ENCODE measurements around the gene ORC3.
"Not testable (repeated sequence)": the region's sequence is repeated elsewhere in the genome, so short reads cannot be mapped to it uniquely, and the experiment has no call there.

ORC3 gene

GRCh38 chr6:87600576-87600975, 10.6 kb downstream of the ORC3 start:
- no peak for DNase-seq (ENCODE audit: low spot score)

- DNase-seq (ENCODE audit: low spot score), result no peak
These were observed 16.3 kb downstream of the ORC3 start for GRCh38 chr6:87606199-87606598.

DNA sequence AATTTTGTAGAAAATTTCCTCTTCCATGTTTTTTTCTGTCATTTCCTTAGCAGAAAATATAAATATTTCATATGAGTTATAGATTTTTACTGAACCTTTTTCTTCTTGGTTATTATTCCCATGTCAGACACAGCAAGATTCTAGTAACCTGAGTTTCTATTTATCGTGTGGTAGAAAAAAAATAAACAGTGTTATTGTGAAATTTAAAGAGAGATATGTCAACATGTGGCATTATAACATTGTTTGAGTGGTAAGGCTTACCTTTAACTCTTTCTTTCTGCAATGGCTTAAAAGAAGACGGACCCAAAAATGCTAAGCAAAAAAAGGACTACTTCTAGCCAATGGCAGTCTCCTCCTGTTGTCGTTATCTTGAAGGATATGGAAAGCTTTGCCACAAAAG, 18.9 kb downstream of the ORC3 start:
- no peak for DNase-seq (ENCODE audit: low spot score)

GRCh38 chr6:87613018-87613417, 23.1 kb downstream of the ORC3 start:
- not testable (repeated sequence) for DNase-seq (ENCODE audit: low spot score)

DNA sequence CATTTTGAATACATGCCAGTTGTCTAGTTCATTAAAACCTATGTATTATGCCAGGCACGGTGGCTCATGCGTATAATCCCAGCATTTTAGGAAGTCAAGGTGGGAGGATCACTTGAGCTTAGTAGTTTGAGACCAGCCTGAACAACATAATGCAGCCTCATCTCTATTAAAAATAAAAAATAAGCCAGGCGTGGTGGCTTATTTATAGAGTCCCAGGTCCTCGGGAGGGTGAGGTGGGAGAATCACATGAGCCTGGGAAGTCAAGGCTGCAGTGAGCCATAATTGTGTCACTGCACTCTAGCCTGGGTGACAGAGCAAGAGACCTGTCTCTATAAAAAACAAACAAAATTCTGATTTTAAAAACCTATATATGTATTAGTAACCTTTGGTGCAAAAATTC, 27.5 kb downstream of the ORC3 start:
- no peak for DNase-seq (ENCODE audit: low spot score)

DNA sequence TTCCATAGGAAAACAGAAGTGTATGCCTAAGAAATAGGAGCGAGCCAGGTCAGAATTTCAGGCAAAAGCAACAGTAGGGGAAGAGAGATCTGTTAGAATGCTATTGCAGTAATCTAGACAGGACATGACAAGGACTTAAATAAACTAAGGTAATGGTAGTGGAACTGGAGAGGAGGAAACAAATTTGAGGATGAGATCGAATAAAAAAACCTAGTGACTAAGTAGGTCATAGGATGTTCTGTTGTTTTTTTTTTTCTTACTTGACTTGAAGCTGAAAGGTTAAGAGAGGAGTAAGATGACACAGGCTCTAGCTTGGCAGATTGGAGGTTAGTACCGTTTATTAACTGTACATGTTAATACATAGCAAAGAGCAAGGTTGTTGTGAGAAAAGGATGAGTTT, 28.6 kb downstream of the ORC3 start:
- no peak for DNase-seq (ENCODE audit: low spot score)

DNA sequence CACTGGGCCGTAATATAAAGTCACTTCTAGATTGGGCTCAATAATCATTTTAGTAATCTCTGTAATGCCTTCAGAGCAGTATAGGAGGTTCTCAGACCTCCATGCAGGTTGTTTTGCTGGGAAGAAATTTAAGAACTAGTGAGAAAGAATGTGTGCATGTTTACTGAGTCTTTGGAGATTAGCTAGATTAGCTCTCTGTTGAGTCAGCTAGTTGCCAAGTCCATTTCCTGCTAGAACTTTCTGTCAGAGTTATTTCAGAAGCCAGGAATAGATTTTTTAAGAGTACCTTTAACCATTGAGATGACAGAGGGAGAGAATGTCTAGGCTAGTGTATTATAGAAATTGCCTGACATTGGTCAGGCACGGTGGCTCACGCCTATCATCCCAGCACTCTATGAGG, 33.3 kb downstream of the ORC3 start:
- DNase-seq (ENCODE audit: low spot score), result no peak

DNA sequence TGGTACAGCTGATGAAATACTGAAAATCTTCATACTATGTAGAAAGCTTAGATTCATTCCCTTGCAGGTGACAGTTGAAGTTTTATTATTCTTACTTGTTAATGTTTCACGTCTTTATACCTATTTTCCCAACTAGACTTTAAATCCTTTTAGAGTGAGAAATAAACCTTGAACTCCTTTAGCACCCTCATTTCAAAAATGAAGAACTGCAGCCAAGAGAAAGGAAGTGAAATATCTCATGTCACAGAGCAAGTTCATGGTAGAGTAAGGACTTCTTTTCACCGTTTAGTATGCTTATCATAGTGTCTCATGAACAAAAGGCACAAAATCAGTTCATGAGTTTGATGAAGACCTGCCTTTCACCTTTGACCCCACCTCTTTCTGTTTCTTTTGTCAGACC, 38.5 kb downstream of the ORC3 start:
- DNase-seq (ENCODE audit: low spot score), result no peak

DNA sequence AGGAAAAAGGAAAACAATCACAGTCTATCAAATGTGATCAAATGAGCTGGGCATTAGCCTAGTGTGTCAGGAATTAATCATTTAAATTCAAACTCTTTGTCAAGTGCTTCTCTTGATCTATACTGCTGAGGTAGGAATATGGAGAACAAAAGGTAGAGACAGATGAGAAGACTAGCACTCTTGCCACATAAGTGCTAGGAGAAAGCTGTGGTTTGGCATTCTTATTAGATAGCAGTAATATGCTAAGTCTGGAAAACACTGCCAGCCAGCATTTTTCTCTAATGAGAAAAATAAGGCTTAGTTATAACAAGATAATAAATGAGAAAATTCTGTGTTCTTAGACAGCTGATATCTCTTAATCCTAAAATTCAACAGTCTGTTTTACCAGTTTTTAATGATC, 38.9 kb downstream of the ORC3 start:
- peak; percentile 53 for DNase-seq (ENCODE audit: low spot score)

DNA sequence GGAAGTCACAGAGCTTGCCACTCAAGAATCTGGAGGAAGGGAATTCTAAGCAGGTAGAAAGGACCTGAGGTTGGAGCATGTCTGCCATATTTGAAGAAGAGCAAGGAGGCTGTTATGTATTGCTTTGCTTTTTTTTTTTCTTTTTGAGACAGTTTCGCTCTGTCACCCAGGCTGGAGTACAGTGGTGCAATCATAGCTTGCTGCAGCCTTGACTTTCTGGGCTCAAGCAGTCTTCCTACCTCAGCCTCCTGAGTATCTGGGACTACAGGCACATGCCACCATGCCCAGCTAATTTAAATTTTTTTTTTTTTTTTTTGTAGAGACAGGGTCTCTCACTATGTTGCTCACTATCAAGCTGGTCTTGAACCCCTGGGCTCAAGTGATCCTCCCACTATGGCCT, 40.8 kb downstream of the ORC3 start:
- no peak for DNase-seq (ENCODE audit: low spot score)

DNA sequence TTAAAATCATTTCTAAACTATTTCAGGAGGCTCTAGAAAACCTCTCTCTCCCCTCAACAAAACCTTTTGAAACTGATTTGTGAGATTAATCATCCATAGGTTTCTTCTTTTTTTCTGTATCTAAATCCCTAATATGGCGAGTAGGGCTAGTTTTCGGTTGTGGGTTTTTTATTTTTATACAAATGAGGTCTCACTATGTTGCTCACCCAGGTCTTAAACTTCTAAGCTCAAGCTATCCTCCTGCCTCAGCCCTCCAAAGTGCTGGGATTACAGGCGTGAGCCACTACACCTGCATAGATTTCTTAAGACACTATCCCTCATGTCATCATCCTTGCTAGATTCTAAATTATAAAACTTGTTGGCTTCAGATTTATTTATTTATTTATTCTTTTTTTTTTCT, 43.9 kb downstream of the ORC3 start:
- no peak for DNase-seq (ENCODE audit: low spot score)

GRCh38 chr6:87636315-87636714, 46.4 kb downstream of the ORC3 start:
- DNase-seq (ENCODE audit: low spot score), result no peak

DNA sequence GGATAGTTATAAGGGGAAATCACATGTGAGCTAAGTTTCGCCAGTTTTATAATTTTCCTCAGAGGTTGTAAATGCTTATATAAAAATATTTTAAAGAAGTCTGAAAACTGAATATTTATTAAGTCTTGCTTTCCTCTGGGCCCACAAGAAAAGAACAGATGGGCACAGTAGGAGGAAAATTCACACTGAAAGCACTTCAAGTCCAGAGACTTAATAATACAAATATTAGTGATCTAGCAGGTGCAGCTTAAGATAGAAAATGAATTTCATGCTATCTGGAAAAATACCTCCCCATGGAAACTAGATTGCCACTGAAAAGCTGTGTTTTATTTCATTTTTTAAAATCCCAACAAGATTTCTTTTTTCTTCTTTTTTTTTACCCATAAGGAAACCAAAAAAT, 47.2 kb downstream of the ORC3 start:
- no peak for DNase-seq (ENCODE audit: low spot score)

DNA sequence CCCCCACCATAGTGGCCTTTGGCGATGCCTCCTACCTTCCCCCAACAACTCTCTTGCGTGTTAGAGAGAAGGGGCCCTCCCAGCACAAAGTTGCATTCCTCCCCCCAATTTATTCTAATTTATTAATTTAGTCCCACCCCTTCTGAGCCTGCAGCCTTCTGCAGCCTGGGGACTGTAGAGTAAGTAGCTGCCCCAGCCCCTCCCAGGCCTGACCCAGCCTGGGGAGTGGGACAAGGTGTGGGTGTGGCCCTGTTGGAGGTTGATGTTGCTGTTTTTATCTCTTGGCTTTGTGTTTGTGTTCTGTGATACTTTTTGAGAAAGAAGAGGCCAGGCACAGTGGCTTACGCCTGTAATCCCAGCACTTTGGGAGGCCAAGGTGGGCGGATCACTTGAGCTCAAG, 49.4 kb downstream of the ORC3 start:
- no peak for DNase-seq (ENCODE audit: low spot score)

DNA sequence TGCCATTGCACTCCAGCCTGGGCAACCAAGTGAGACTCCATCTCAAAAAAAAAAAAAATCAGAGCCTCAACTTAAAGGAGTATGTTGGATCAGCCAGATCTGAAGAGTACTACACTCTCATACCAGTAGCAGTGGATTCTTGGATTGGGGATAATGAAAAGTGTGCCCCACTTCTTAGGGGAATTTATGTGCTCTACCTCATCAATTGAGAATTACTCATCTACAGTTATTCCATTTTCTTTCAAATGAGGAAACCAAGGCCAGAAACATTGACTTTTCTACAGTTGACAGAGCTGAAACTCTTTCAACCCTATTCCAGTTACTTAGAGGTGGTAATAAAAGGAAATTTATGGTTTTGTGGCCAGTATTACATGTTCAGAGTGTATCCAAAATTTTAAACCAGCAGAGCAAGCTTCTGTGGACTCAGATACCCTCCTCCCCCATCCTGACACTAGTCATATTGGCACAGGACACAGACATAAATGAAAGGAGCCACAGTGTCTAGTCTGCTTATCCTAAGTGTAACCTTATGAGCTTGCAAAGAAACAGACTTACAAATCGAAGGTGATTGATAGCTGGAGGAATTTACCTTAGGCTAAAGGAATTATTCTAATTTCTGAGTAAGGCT, 51.2 kb downstream of the ORC3 start:
- peak; percentile 17 for DNase-seq (ENCODE audit: low spot score)

GRCh38 chr6:87645080-87645479, 55.1 kb downstream of the ORC3 start:
- DNase-seq (ENCODE audit: low spot score), result no peak

- DNase-seq (ENCODE audit: low spot score), result no peak
These were observed 63.4 kb downstream of the ORC3 start for GRCh38 chr6:87653074-87653962.

GRCh38 chr6:87654122-87654521, 64.2 kb downstream of the ORC3 start:
- DNase-seq (ENCODE audit: low spot score), result no peak

DNA sequence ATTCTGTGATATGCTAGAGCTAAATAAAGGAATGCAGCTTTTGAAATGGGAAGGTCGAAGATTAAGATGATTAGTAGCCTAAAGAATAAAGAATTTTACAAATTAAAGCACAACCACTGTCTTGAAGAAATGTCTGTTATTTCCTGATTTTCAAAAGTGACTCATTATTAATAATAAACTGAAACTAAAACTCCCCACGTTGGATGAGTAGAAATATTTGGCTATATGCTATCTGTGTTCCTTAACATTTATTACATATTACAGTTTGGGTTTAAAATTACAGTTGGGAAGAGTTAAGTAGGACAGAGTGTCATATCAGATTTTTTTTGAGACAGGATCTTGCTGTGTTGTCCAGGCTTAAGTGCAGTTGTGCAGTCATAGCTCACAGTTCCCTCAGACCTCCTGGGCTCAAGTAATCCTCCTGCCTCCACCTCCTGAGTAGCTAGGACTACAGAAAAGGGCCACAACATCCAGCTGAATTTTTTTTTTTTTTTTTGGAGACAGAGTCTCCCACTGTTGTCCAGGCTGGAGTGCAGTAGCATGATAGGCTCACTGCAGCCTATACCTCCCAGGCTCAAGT, 65.0 kb downstream of the ORC3 start:
- DNase-seq (ENCODE audit: low spot score), result no peak

DNA sequence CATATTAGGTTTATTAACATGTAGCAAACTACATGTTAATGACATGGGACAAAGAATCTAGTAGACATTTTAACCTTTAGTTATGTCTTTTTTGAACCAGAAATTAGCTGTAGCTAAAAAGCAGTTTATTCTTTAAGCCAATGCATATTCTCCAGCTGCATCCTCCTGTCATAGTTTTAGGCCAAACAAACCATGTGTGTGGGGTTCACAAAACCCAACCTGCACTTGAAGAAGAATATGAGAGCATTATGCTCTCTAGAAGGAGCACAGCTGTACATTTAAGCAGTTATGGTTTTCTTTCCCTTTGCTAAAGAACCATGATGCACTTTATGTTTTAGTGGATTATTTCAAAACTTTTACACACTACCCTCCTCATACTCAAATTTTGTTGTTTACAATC, 65.9 kb downstream of the ORC3 start:
- no peak for DNase-seq (ENCODE audit: low spot score)

- no peak for DNase-seq (ENCODE audit: low spot score)
These were observed 66.9 kb downstream of the ORC3 start for GRCh38 chr6:87656857-87657256.

DNA sequence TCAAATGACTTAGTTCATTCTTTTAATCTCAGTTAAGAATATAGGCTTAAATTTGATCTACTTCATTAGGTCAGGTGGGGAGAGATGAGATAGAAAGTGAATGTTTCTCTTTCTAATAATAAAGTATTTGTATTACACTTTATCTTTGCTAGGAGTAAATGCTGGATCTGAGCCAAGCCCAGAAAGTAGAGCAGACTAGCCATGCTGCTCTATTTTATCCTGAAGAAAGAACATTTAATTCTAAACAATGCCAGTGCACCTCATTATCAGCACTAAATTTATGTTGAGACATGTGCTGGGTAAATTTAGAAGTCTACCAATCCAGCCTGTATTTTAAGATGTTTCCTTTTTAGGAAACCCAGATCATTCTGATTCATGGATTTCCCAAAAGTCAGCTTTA, 68.6 kb downstream of the ORC3 start:
- no peak for DNase-seq (ENCODE audit: low spot score)

- peak; percentile 81 for DNase-seq (ENCODE audit: low spot score)
These were observed 70.4 kb downstream of the ORC3 start for GRCh38 chr6:87660226-87660911.
